Tibial artery (tissue), 4 donors: ENCODE results near the gene ODAD4.
A peak's percentile ranks its signal among the peaks of the same experiment; 100 is the strongest.

ENCODE experiments used
- DNase-seq, 2 donors: peaks; one replicate each; pipeline ENCODE4 v3.0.0-alpha.2; 2019
- H3K27ac ChIP-seq, 2 donors: fragments of 200-600 bp; sonication (generic) in 1 of 2; 1 replicate in 1 of 2; 2 replicates in 1 of 2; pipeline ENCODE4 v1.5.1; 2018 to 2019; ENCODE audit warnings: mild to moderate bottlenecking in 1 of 2
- H3K27me3 ChIP-seq, 2 donors: fragments of 200-600 bp; sonication (generic) in 1 of 2; one replicate each; pipeline versions ENCODE4 v1.5.1 to v1.6.0; 2016 to 2019
- H3K36me3 ChIP-seq, 3 donors: fragments of 200-600 bp; sonication (generic) in 2 of 3; one replicate each; pipeline ENCODE4 v1.5.1; 2016 to 2019; ENCODE audit warnings: mild to moderate bottlenecking in 2 of 3
- H3K4me1 ChIP-seq, 4 donors: fragments of 200-600 bp; sonication (generic) in 2 of 4; 1 replicate in 3 of 4; 2 replicates in 1 of 4; pipeline ENCODE4 v1.5.1; 2016 to 2019
- H3K4me3 ChIP-seq, 2 donors: fragments of 200-600 bp; sonication (generic) in 1 of 2; 1 replicate in 1 of 2; 2 replicates in 1 of 2; pipeline ENCODE4 v1.5.1; 2018 to 2019; ENCODE audit warnings: mild to moderate bottlenecking in 2 of 2
- H3K9me3 ChIP-seq, 3 donors: fragments of 200-600 bp; sonication (generic) in 1 of 3; one replicate each; pipeline ENCODE4 v1.5.1; 2016 to 2019
- CTCF ChIP-seq, 2 experiments: fragments of 200-600 bp in 1 of 2; fragments of 450-650 bp in 1 of 2; IDR thresholded peaks; one replicate each; pipeline ENCODE4 v1.5.1; 2017 to 2019; ENCODE audit warnings: antibody characterized with exemption in 2 of 2, mild to moderate bottlenecking in 1 of 2, moderate library complexity in 1 of 2
- intact Hi-C: fragments of 100-400 bp; cut with DNase I; formaldehyde crosslinking; loops from one replicate; pipeline ENCODE4 v1.15.0; 2023; ENCODE audit warnings: low total_unique reads

The ODAD4 gene

GRCh38 chr17:41930009-41930832 is at the start of gene ODAD4:
TSS of gene ODAD4 (plus strand) at chr17:41930617. CDS start at chr17:41930724, 107 bp downstream.
- Histone ChIP-seq H3K27ac (peak within 1 kb of the TSS; percentile 77 to 89), H3K36me3 (peaks cover 0 to 6% (median 0%) of the 10 kb centered on the region in 3 donors), H3K27me3 (no peaks in the 10 kb centered on the region), H3K4me3 (peak within 1 kb of the TSS; percentile 59 to 62), H3K9me3 (no peaks in the 10 kb centered on the region), H3K4me1 (peaks cover 0 to 18% (median 11%) of the 10 kb centered on the region in 4 donors)
- intact Hi-C loops, result no loop called here
- DNase-seq, result peak; percentile 96 to 98
- TF ChIP-seq CTCF (IDR thresholded peaks at IDR 0.05), result peak; percentile 44 to 65

- no peaks in the 10 kb centered on the region for H3K9me3 ChIP-seq
- no peak overlapping the region for H3K4me3 ChIP-seq
- intact Hi-C loops, result loop anchor here (10.0 kb wide), 1 partner anchor 148 kb away; the partner anchor contains the start of gene HAP1
- no peak overlapping the region for H3K27ac ChIP-seq
- no peak for TF ChIP-seq CTCF (IDR thresholded peaks at IDR 0.05)
- H3K4me1 ChIP-seq, result no peaks in the 10 kb centered on the region
- H3K27me3 ChIP-seq, result no peaks in the 10 kb centered on the region
- peaks cover 71 to 95% (median 78%) of the 10 kb centered on the region in 3 donors for H3K36me3 ChIP-seq
- DNase-seq, result no peak
Observed at GRCh38 chr17:41882756-41883155, 47.7 kb upstream of the ODAD4 start.

GRCh38 chr17:41885733-41886132 is 44.7 kb upstream of the ODAD4 start:
- H3K9me3 ChIP-seq, result no peaks in the 10 kb centered on the region
- no peak for TF ChIP-seq CTCF (IDR thresholded peaks at IDR 0.05)
- H3K27me3 ChIP-seq, result no peaks in the 10 kb centered on the region
- intact Hi-C loops, result loop anchor here (10.0 kb wide), 1 partner anchor 151 kb away; the partner anchor contains the start of gene HAP1
- H3K36me3 ChIP-seq, result peaks cover 73 to 96% (median 76%) of the 10 kb centered on the region in 3 donors
- no peak overlapping the region for H3K4me3 ChIP-seq
- DNase-seq, result no peak
- no peak overlapping the region for H3K27ac ChIP-seq
- no peaks in the 10 kb centered on the region for H3K4me1 ChIP-seq

GRCh38 chr17:41888332-41888965 is 42.0 kb upstream of the ODAD4 start:
- no peak overlapping the region for H3K4me3 ChIP-seq
- H3K4me1 ChIP-seq, result no peaks in the 10 kb centered on the region
- intact Hi-C loops, result loop anchor here (10.0 kb wide), 1 partner anchor 154 kb away; the partner anchor contains the start of gene HAP1
- no peaks in the 10 kb centered on the region for H3K27me3 ChIP-seq
- no peak for DNase-seq
- no peak for TF ChIP-seq CTCF (IDR thresholded peaks at IDR 0.05)
- no peaks in the 10 kb centered on the region for H3K9me3 ChIP-seq
- H3K27ac ChIP-seq, result no peak overlapping the region
- H3K36me3 ChIP-seq, result peaks cover 90 to 97% (median 91%) of the 10 kb centered on the region in 3 donors

- no peaks in the 10 kb centered on the region for H3K9me3 ChIP-seq
- no peak overlapping the region for H3K4me3 ChIP-seq
- H3K27ac ChIP-seq, result no peak overlapping the region
- peaks cover 72 to 97% (median 83%) of the 10 kb centered on the region in 3 donors for H3K36me3 ChIP-seq
- H3K4me1 ChIP-seq, result no peaks in the 10 kb centered on the region
- no peak for TF ChIP-seq CTCF (IDR thresholded peaks at IDR 0.05)
- DNase-seq, result no peak
- intact Hi-C loops, result no loop called here
- H3K27me3 ChIP-seq, result no peaks in the 10 kb centered on the region
Observed at GRCh38 chr17:41891135-41892020, 39.0 kb upstream of the ODAD4 start.
